Hepatocyte (in vitro differentiated cells): ENCODE results near the gene DUSP11.
"Not testable (repeated sequence)": the region's sequence is repeated elsewhere in the genome, so short reads cannot be mapped to it uniquely, and the experiment has no call there.

ENCODE experiments used
- EZH2 ChIP-seq: fragments of 200-600 bp; sonication (generic); IDR thresholded peaks from 2 replicates; pipeline ENCODE4 v1.6.1; 2016; ENCODE audit warnings: antibody characterized with exemption, mild to moderate bottlenecking, borderline replicate concordance
- TF ChIP-seq, protein P1 (sequence below): fragments of 200-600 bp; sonication (generic); IDR thresholded peaks from 2 replicates; pipeline ENCODE4 v1.5.1; 2016; ENCODE audit warnings: antibody characterized with exemption, mild to moderate bottlenecking; ENCODE audit not compliant: poor library complexity

DNA sequence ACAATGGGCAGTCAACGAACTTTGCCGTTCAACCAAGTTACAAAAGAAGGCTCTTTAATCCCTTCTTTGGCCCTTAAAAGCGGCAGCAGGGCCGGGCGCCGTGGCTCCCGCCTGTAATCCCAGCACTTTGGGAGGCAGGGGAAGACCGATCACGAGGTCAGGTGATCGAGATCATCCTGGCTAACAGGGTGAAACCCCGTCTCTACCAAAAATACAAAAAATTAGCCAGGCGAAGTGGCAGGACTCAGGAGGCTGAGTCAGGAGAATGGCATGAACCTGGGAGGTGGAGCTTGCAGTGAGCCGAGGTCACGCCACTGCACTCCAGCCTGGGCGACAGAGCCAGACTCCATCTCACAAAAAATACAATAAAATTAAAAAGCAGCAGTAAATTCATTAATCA lies 3.5 kb upstream of the DUSP11 start:
- TF ChIP-seq, protein P1, sequence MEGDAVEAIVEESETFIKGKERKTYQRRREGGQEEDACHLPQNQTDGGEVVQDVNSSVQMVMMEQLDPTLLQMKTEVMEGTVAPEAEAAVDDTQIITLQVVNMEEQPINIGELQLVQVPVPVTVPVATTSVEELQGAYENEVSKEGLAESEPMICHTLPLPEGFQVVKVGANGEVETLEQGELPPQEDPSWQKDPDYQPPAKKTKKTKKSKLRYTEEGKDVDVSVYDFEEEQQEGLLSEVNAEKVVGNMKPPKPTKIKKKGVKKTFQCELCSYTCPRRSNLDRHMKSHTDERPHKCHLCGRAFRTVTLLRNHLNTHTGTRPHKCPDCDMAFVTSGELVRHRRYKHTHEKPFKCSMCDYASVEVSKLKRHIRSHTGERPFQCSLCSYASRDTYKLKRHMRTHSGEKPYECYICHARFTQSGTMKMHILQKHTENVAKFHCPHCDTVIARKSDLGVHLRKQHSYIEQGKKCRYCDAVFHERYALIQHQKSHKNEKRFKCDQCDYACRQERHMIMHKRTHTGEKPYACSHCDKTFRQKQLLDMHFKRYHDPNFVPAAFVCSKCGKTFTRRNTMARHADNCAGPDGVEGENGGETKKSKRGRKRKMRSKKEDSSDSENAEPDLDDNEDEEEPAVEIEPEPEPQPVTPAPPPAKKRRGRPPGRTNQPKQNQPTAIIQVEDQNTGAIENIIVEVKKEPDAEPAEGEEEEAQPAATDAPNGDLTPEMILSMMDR: not testable (repeated sequence)
- TF ChIP-seq EZH2: not testable (repeated sequence)
